Ecto neural progenitor cell (in vitro differentiated cells): ENCODE data around the gene CYP11A1.

ENCODE experiments used
- DNase-seq: peaks from one replicate; pipeline ENCODE4 v3.0.0-alpha.2; 2018; ENCODE audit warnings: low spot score

Gene CYP11A1

GRCh38 chr15:74347757-74348250 is 19.6 kb downstream of the CYP11A1 start:
- no peak for DNase-seq

GRCh38 chr15:74345051-74345450 is 22.4 kb downstream of the CYP11A1 start:
- no peak for DNase-seq

GRCh38 chr15:74343797-74344127 is 23.7 kb downstream of the CYP11A1 start:
- no peak for DNase-seq

DNA sequence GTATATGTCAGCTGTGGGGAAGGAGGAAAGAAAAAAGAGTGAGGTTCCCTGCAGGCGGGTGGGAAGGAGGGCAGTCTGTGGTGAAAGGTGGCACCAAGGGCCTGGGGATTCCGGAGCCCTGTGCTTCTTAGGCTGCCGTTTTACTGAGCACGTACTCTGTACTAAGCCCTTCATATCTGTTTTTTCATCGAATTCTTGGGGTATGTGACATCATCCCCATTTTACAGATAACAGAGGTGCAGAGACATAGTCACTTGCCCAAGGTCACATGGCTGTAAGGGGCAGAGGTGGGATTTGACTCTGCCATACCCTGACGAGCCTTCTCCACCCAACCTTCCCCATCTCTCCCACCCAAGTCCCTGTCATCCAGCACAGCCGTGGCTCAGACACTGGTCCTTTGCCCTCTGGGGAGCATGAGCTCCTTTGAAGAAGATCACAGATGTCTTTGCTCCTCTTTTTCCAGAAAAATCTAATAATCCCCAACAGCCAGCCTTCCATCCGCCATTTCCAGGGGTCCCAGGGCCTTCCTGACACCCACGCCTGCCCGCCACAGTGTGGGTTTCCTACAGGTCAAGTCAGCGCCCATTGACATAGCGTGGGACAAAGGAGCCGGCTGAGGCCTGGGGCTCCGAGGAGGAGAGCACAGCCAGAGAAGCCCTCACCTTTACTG is 24.2 kb downstream of the CYP11A1 start:
- DNase-seq: no peak

- no peak for DNase-seq
These were observed 27.3 kb downstream of the CYP11A1 start for GRCh38 chr15:74340150-74340549.

GRCh38 chr15:74339371-74339770 is 28.1 kb downstream of the CYP11A1 start:
- DNase-seq: no peak

GRCh38 chr15:74338676-74339075 is 28.8 kb downstream of the CYP11A1 start:
- no peak for DNase-seq

DNA sequence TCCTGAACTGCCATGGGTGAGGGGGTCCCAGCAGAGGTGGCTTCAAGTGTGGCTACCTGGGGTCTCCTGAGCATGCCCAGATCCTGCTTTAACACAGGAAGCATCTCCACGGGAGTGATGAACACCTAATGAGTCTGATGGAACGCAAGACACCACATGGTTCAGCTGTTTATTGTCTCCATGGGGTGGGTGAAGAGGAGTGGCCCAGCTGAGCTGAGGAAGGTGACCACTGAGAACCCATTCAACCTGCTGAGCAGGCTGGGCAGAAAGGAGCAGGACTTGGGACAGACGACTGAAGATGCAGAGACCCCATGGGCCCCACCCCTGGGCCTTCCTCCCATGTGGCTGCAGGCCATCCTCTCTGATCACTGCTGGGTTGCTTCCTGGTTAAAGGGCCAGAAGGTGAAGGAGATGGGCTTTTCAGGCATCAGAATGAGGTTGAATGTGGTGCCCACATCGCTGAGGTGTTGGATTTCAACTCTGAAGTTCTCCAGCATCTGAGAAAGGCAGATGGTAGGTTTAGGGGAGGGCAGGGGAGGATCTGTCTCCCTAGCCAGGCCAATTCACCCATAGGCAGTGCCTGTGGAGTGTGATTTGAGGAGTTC is 29.7 kb downstream of the CYP11A1 start:
- no peak for DNase-seq

DNA sequence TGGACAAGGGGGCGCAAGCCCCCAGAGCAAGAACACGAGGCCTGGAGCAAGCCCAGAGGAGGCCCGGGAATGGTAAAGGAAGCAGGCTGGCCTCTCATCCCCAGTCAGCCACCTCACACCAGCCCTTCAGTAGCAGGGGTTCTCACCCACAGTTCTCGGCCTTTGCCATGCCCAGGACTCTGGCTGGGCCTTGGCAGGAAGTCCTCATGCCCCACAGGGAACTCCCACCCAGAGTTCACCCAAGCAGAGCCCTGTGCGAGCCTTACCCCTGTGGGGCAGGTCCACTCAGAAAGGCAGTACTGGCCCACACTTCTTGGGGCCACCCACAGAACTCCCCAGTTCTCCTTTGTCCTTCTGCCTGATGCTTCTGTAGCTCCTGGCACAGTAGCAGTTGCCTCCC is 30.3 kb downstream of the CYP11A1 start:
- no peak for DNase-seq

DNA sequence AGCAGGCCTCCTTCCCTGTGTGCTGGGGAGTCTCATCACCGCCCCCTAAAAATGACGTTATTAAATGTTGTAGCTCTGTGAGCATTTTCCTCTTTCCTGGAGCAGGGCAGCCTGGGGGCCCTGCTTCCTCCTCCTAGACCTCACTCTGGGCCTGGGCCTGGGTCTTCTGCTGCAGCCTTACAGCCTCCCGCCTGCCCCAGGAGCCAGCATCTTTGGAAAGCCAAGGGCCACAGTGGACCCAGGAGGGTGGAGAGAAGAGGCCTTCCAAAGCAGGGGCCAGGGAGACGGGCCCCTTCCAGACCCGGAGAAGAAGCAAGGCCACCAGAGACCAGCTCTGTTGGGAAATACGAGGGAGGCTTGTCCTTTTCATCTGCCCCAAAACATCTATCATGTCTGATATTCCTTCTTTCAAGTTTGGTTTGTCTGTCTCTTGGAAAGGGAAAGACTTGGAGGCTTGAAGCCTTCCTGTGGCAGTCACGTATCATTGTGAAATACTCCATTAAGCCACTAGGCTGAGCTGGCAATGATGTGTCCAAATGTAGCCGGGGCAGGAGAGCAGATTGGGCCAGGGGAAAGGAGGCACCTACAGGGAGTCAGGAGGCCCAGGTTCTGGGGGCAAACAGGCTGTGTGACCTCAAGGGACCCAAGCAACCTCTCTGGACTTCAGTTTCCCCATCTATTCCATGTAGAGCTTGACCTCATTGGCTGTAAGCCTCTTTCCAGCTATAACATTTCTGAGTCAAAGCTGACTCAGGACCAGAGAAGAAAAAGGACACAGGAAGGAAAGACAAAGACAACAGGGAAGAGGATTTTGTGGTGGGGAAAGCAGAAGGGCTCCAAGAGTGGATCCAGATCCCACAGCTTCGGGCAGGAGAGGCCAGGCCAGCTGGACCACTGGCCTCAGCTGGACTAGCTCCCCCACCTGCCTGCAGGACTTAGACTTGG is 31.1 kb downstream of the CYP11A1 start:
- DNase-seq: no peak

GRCh38 chr15:74335396-74335795 is 32.0 kb downstream of the CYP11A1 start:
- no peak for DNase-seq

DNA sequence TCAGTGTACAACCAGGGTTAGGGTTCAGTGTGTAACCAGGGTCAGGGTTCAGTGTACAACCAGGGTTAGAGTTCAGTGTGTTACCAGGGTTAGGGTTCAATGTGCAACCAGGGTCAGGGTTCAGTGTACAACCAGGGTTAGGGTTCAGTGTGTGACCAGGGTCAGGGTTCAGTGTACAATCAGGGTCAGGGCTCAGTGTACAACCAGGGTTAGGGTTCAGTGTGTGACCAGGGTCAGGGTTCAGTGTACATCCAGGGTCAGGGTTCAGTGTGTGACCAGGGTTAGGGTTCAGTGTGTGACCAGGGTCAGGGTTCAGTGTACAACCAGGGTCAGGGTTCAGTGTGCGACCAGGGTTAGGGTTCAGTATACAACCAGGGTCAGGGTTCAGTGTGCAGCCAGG is 33.3 kb downstream of the CYP11A1 start:
- DNase-seq: no peak

GRCh38 chr15:74333662-74334061 is 33.8 kb downstream of the CYP11A1 start:
- DNase-seq: no peak

GRCh38 chr15:74333093-74333492 is 34.4 kb downstream of the CYP11A1 start:
- no peak for DNase-seq

DNA sequence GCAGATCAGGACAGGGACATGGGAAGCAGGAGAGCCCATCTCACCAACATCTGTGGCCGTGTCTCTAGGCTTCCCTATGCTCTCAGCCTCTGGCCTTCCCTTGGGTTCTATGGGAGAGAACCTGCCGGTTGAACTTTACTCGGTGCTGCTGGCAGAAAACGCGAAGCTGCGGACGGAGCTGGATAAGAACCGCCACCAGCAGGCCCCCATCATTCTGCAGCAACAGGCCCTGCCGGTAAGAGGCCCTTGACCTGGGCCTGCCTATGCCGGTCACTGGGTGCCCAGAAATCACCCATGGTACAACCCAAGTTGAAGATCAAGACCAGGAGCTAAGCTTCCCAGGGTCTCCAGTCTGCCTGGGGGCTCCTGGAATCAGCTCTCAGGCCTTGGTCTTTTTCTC is 34.8 kb downstream of the CYP11A1 start:
- no peak for DNase-seq

- DNase-seq: no peak
These were observed 35.4 kb downstream of the CYP11A1 start for GRCh38 chr15:74332011-74332410.

GRCh38 chr15:74330861-74331408 is 36.5 kb downstream of the CYP11A1 start:
- no peak for DNase-seq

- no peak for DNase-seq
These were observed 39.0 kb downstream of the CYP11A1 start for GRCh38 chr15:74328331-74329056.

DNA sequence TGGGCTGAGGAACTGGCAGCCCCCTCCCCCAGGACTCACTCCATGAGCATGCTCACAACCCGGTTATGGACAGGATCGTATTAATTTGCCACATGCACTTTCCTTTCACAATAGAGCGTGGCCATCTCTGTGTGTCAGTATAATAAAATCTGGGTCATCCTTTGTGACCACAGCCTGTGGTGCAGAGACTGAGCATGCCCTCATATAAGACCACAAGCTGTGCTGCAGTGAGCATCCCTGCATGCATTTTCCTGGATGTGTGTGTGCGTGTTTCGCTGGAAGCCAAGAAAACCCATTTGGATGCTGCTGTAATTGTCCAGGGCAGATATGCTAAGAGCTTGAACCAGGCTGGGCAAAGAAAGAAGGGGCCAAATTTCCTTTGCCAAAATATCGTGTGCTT is 39.7 kb downstream of the CYP11A1 start:
- DNase-seq: no peak

DNA sequence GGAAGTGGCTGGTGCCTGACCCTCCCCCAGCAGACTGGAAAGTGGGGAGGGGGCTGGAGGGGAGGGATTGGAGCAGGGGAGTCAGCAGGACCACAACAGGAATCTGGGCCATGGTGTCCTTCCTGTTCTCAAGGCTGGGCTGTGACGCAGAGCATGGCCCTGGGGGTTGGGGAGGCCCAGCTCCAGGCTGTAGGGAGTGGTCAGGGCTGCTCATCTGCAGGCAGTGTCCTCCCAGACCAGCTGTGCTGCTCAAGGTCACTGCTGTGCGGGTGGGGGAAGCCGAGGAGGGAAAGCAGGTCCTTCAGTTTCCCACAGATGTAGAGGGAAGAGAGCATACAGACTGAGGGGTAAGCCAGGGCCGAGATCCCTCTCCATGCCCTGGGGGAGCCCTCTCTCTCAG is 40.7 kb downstream of the CYP11A1 start:
- no peak for DNase-seq

DNA sequence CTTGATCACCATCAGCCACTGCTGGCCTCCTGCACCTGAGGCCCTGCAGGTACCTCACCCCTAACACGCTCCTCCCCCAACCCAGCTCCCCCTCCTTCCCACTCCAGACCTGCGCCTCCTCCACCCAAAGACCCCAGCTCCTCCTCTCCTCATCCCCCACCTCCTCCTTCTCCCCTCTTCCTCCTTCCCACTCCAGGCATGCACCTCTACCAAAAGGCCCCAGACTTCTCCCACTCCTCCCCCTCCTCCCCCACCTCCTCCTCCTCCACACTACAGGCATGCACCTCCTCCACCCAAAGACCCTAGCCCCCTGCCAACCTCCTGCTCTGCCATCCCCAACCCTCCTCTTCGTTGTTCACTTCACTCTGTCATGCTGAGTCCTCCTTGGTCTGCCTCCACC is 42.7 kb downstream of the CYP11A1 start:
- no peak for DNase-seq
